HepG2 (cell line): ENCODE data around the gene RMI2. TPM values are rescaled to one million over a fixed set of nuclear protein-coding genes. Genes with fewer than 3 reads are reported as not detected.

Experiments
- FOXK1 ChIP-seq: sonication (generic); formaldehyde crosslinking; IDR thresholded peaks from 2 replicates; pipeline ENCODE4 v1.4.0; 2020; ENCODE audit warnings: low read depth, missing genetic modification reagents, borderline replicate concordance
- NR3C1 ChIP-seq: sonication (generic); formaldehyde crosslinking; IDR thresholded peaks from 2 replicates; pipeline ENCODE4 v1.4.0; 2020; ENCODE audit warnings: missing genetic modification reagents
- PAWR ChIP-seq: sonication (generic); formaldehyde crosslinking; IDR thresholded peaks from 2 replicates; pipeline ENCODE4 v1.4.0; 2020; ENCODE audit warnings: missing genetic modification reagents, mild to moderate bottlenecking, borderline replicate concordance
- TCF7 ChIP-seq: sonication (generic); IDR thresholded peaks from 2 replicates; pipeline ENCODE4 v1.6.1; 2016; ENCODE audit warnings: antibody characterized with exemption, low read depth
- ZNF17 ChIP-seq: sonication (generic); formaldehyde crosslinking; IDR thresholded peaks from 2 replicates; pipeline ENCODE4 v1.5.0; 2020; ENCODE audit warnings: mild to moderate bottlenecking, missing genetic modification reagents
- ZNF337 ChIP-seq: sonication (generic); formaldehyde crosslinking; IDR thresholded peaks from 2 replicates; pipeline ENCODE4 v1.5.1; 2020; ENCODE audit warnings: missing genetic modification reagents, low read depth, mild to moderate bottlenecking, borderline replicate concordance
- ZNF33A ChIP-seq: sonication (generic); formaldehyde crosslinking; IDR thresholded peaks from 2 replicates; pipeline ENCODE4 v1.5.1; 2020; ENCODE audit warnings: missing genetic modification reagents, mild to moderate bottlenecking, moderate library complexity, borderline replicate concordance
- ZNF672 ChIP-seq: sonication (generic); formaldehyde crosslinking; IDR thresholded peaks from 2 replicates; pipeline ENCODE4 v1.8.1; 2022; ENCODE audit warnings: missing genetic modification reagents
- polyA plus RNA-seq, 8 experiments: library from polyadenylated mRNA; depleted of rRNA in 3 of 8; stranded (reverse) in 7 of 8; unstranded in 1 of 8; fragments of >200 nt; fragmentation: Illumina TruSeq in 4 of 8; extraction: Trizol in 4 of 8; gene quantifications; 2 replicates each; pipeline versions ENCODE4 v1.2.1 to v1.2.3, GENCODE V29; 2011 to 2016; ENCODE audit warnings: low read depth in 4 of 8, missing spikeins in 1 of 8, mixed read lengths in 1 of 8; ENCODE audit not compliant: insufficient read depth in 1 of 8
- total RNA-seq, 5 experiments: library from RNA; depleted of rRNA; stranded (reverse); fragments of >200 nt; fragmentation: Illumina TruSeq; extraction: Trizol; gene quantifications; 2 replicates each; pipeline ENCODE4 v1.2.3, GENCODE V29; 2016; ENCODE audit warnings: low read depth in 1 of 5
- TF ChIP-seq, protein P1 (sequence below), 2 experiments: sonication (generic) in 1 of 2; formaldehyde crosslinking in 1 of 2; IDR thresholded peaks; 2 replicates each; pipeline versions ENCODE4 v1.4.0 to v1.6.1; 2016 to 2020; ENCODE audit warnings: borderline replicate concordance in 1 of 2, low read depth in 1 of 2, mild to moderate bottlenecking in 1 of 2, missing genetic modification reagents in 1 of 2
- TF ChIP-seq, protein P2 (sequence below): IDR thresholded peaks from 2 replicates; pipeline ENCODE4 v1.6.1; 2012; ENCODE audit warnings: low read depth, low read length, improper control_type of control experiment
- TF ChIP-seq, protein P3 (sequence below): sonication (generic); formaldehyde crosslinking; IDR thresholded peaks from 2 replicates; pipeline ENCODE4 v1.4.0; 2020; ENCODE audit warnings: mild to moderate bottlenecking, missing genetic modification reagents

RMI2 gene
- total and polyA plus RNA-seq, 2 of the 13 experiments (the other 11 are each of a cell fraction or from before 2014, with no cell fraction given): 24.5 to 55.7 TPM

DNA sequence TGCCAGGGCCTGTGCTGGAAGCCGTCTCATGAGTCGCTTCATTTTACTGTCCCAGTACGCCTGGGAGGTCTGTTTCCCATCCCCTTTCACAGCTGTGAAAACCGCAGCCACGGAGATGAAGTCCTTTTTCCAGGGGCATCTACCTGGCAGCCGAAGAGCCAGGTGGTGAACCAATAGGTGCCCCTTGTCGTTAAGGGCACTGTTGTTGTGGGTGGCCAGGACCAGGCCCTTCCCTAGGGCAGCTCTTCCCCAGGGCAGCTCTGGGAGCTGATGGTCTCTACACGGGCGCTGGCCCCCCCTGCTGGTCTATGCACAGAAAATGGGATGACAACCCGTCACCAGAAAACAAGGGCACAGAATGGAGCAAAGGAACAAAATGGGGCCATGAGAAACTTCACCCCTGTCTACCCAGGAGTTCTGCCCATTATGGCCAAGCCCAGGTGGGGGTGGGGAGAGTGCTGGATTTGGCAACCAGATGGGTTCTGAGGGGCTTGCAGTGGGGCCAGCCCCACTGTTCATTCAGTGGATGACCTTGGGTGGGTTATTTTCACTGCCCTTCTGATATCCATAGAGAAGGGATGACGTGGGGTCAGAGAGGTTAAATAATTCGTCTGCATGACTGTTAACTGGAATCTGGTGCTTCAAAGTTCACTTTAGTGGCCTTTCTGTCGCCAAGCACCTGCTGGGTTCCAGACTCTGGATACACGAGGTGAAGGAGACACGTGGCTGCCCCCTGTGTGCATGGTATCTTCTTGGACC is 11.5 kb downstream of the RMI2 start (continued):
- TF ChIP-seq, protein P1, sequence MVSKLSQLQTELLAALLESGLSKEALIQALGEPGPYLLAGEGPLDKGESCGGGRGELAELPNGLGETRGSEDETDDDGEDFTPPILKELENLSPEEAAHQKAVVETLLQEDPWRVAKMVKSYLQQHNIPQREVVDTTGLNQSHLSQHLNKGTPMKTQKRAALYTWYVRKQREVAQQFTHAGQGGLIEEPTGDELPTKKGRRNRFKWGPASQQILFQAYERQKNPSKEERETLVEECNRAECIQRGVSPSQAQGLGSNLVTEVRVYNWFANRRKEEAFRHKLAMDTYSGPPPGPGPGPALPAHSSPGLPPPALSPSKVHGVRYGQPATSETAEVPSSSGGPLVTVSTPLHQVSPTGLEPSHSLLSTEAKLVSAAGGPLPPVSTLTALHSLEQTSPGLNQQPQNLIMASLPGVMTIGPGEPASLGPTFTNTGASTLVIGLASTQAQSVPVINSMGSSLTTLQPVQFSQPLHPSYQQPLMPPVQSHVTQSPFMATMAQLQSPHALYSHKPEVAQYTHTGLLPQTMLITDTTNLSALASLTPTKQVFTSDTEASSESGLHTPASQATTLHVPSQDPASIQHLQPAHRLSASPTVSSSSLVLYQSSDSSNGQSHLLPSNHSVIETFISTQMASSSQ (IDR thresholded peaks at IDR 0.05; ENCODE audit: low read depth): no peak
- TF ChIP-seq, protein P1 (CRISPR knock-in tag; IDR thresholded peaks at IDR 0.05; ENCODE audit: borderline replicate concordance): peak; percentile 90
- TF ChIP-seq ZNF17 (no peak), NR3C1 (CRISPR knock-in tag) (no peak), FOXK1 (CRISPR knock-in tag) (peak; percentile 65; the same call in 1 of the 2 replicates), ZNF33A (CRISPR knock-in tag) (no peak), ZNF337 (no peak), ZNF672 (CRISPR knock-in tag) (no peak), TCF7 (no peak), PAWR (peak; percentile 92; the same call in 1 of the 2 replicates)
- TF ChIP-seq, protein P2, sequence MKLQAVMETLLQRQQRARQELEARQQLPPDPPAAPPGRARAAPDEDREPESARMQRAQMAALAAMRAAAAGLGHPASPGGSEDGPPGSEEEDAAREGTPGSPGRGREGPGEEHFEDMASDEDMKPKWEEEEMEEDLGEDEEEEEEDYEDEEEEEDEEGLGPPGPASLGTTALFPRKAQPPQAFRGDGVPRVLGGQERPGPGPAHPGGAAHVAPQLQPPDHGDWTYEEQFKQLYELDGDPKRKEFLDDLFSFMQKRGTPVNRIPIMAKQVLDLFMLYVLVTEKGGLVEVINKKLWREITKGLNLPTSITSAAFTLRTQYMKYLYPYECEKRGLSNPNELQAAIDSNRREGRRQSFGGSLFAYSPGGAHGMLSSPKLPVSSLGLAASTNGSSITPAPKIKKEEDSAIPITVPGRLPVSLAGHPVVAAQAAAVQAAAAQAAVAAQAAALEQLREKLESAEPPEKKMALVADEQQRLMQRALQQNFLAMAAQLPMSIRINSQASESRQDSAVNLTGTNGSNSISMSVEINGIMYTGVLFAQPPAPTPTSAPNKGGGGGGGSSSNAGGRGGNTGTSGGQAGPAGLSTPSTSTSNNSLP: peak; percentile 40; the same call in 1 of the 2 replicates
- TF ChIP-seq, protein P3, sequence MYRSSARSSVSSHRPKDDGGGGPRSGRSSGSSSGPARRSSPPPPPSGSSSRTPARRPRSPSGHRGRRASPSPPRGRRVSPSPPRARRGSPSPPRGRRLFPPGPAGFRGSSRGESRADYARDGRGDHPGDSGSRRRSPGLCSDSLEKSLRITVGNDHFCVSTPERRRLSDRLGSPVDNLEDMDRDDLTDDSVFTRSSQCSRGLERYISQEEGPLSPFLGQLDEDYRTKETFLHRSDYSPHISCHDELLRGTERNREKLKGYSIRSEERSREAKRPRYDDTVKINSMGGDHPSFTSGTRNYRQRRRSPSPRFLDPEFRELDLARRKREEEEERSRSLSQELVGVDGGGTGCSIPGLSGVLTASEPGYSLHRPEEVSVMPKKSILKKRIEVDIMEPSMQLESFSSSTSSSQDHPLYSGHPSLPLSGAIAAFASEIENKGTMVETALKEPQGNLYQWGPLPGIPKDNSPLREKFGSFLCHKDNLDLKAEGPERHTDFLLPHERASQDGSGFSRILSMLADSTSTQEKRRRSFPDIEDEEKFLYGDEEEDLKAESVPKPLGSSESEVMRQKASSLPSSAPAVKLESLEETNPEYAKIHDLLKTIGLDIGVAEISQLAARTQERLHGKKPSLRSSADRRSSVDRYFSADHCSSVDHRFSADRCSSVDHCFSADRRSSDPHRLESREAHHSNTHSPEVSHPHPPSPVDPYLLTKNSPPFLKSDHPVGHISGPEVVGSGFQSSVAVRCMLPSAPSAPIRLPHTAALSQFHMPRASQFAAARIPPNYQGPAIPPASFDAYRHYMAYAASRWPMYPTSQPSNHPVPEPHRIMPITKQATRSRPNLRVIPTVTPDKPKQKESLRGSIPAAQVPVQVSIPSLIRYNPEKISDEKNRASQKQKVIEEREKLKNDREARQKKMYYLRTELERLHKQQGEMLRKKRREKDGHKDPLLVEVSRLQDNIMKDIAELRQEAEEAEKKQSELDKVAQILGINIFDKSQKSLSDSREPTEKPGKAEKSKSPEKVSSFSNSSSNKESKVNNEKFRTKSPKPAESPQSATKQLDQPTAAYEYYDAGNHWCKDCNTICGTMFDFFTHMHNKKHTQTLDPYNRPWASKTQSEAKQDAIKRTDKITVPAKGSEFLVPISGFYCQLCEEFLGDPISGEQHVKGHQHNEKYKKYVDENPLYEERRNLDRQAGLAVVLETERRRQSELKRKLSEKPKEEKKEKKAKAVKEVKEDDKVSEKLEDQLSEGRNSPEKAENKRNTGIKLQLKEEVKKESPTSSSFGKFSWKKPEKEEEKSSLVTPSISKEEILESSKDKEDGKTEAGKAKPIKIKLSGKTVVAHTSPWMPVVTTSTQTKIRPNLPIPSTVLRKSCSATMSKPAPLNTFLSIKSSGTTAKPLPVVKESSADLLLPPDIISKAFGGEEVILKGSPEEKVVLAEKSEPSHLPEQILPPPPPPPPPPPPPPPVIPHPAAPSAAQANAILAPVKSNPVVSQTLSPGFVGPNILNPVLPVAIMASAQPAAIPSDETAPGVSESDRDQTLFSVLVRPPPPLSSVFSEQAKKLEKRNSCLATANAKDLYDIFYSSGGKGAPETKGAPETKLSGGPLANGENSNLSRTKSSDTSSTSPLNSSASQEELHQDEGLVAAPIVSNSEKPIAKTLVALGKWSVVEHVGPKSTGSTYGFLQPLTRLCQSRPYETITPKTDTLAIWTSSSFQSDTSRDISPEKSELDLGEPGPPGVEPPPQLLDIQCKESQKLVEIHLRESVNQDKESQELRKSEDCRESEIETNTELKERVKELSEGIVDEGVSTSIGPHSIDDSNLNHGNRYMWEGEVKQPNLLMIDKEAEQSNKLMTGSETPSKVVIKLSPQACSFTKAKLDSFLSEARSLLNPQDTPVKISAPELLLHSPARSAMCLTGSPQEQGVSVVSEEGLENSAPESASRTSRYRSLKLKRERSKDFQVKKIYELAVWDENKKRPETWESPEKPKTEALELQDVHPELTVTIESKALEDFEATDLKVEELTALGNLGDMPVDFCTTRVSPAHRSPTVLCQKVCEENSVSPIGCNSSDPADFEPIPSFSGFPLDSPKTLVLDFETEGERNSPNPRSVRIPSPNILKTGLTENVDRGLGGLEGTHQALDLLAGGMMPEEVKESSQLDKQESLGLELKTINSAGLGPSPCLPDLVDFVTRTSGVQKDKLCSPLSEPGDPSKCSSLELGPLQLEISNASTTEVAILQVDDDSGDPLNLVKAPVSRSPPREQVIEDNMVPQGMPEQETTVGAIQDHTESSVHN (CRISPR knock-in tag): peak; percentile 85
